Stimulated activated CD4-positive, alpha-beta T cell treated with anti-CD3 and anti-CD28 coated beads, Interleukin-1b, Interleukin-23, amount 100 ng/mL, for 1 hour (primary cell): Measurements from ENCODE around the gene COQ5.
A peak's percentile ranks its signal among the peaks of the same experiment; 100 is the strongest.
"Not testable (repeated sequence)": the region's sequence is repeated elsewhere in the genome, so short reads cannot be mapped to it uniquely, and the experiment has no call there.

Source experiments
- DNase-seq, 2 donors: peaks; one replicate each; pipeline ENCODE4 v3.0.0-alpha.2; 2020; ENCODE audit warnings: low read depth in 2 of 2

COQ5 gene

GRCh38 chr12:120529641-120530417, 871 bp upstream of the COQ5 start:
- DNase-seq, result no peak

- no peak for DNase-seq
These were observed 6.4 kb downstream of the COQ5 start for GRCh38 chr12:120522568-120522967.

GRCh38 chr12:120519324-120519723, 9.6 kb downstream of the COQ5 start:
- DNase-seq, result not testable (repeated sequence)

GRCh38 chr12:120515496-120515895, 13.5 kb downstream of the COQ5 start:
- DNase-seq, result no peak

- no peak for DNase-seq
These were observed 15.0 kb downstream of the COQ5 start for GRCh38 chr12:120514002-120514401.

GRCh38 chr12:120508537-120508936, 20.4 kb downstream of the COQ5 start:
- DNase-seq, result no peak

- DNase-seq, result no peak
These were observed 24.4 kb downstream of the COQ5 start for GRCh38 chr12:120504587-120504986.

GRCh38 chr12:120500581-120500980, 28.4 kb downstream of the COQ5 start:
- DNase-seq, result no peak

GRCh38 chr12:120498870-120499515, 30.0 kb downstream of the COQ5 start:
- DNase-seq, result no peak

- no peak for DNase-seq
These were observed 31.3 kb downstream of the COQ5 start for GRCh38 chr12:120497524-120498150.

- peak in 1 of 2 donors; percentile 3 for DNase-seq
These were observed 32.3 kb downstream of the COQ5 start for GRCh38 chr12:120496413-120497340.

- peak; percentile 90 to 98 for DNase-seq
These were observed 33.1 kb downstream of the COQ5 start, which contains the start of gene DYNLL1 for GRCh38 chr12:120495731-120496412. Gene DYNLL1, plus strand, starts transcription at chr12:120496113. Its CDS starts 309 bp downstream, at chr12:120496422.

GRCh38 chr12:120495186-120495730, 33.7 kb downstream of the COQ5 start:
- DNase-seq, result no peak

GRCh38 chr12:120490833-120491512, 38.0 kb downstream of the COQ5 start:
- no peak for DNase-seq

GRCh38 chr12:120490325-120490724, 38.6 kb downstream of the COQ5 start:
- no peak for DNase-seq

- DNase-seq, result no peak
These were observed 39.9 kb downstream of the COQ5 start for GRCh38 chr12:120489018-120489417.

GRCh38 chr12:120488057-120488640, 40.8 kb downstream of the COQ5 start:
- DNase-seq, result no peak

- not testable (repeated sequence) for DNase-seq
These were observed 41.4 kb downstream of the COQ5 start for GRCh38 chr12:120487552-120487951.

- DNase-seq, result no peak
These were observed 42.7 kb downstream of the COQ5 start for GRCh38 chr12:120485961-120486881.
